GM23338 (cell line): ENCODE results near the gene ARL10. TPM values are rescaled to one million over a fixed set of nuclear protein-coding genes. Genes with fewer than 3 reads are reported as not detected.

Experiments
- ATAC-seq: fragments of 200-7000 bp; cut with Tn5 transposase; 3 replicates; pipeline ENCODE4 v1.9.1; 2020
- DNase-seq: peaks from one replicate; pipeline ENCODE4 v3.0.0-alpha.2; 2015; ENCODE audit warnings: low spot score
- H2AFZ ChIP-seq: fragments of 200-600 bp; sonication (generic); 2 replicates; pipeline ENCODE4 v1.8.0; 2016; ENCODE audit warnings: antibody characterized with exemption, mild to moderate bottlenecking, moderate library complexity
- H3F3A ChIP-seq: fragments of 200-600 bp; sonication (generic); replicated peaks from 2 replicates; pipeline ENCODE4 v1.8.0; 2017; ENCODE audit warnings: antibody characterized with exemption, mixed run types, low read depth
- H3K27ac ChIP-seq: fragments of 200-600 bp; sonication (generic); 2 replicates; pipeline ENCODE4 v1.6.1; 2016; ENCODE audit warnings: low read depth
- H3K27me3 ChIP-seq: fragments of 200-600 bp; sonication (generic); 2 replicates; pipeline ENCODE4 v1.8.0; 2016; ENCODE audit warnings: mild to moderate bottlenecking, mixed run types, moderate library complexity; ENCODE audit not compliant: insufficient read depth
- H3K36me3 ChIP-seq: fragments of 200-600 bp; sonication (generic); 2 replicates; pipeline ENCODE4 v1.8.0; 2016; ENCODE audit warnings: mild to moderate bottlenecking; ENCODE audit not compliant: insufficient read depth
- H3K4me1 ChIP-seq: fragments of 200-600 bp; sonication (generic); 2 replicates; pipeline ENCODE4 v1.8.0; 2016; ENCODE audit warnings: mild to moderate bottlenecking, moderate library complexity; ENCODE audit not compliant: insufficient read depth
- H3K4me2 ChIP-seq: fragments of 200-600 bp; sonication (generic); 2 replicates; pipeline ENCODE4 v1.7.1; 2017; ENCODE audit warnings: mixed run types
- H3K4me3 ChIP-seq: fragments of 200-600 bp; sonication (generic); 2 replicates; pipeline ENCODE4 v1.6.1; 2016; ENCODE audit warnings: mixed run types
- H3K79me2 ChIP-seq: fragments of 200-600 bp; sonication (generic); replicated peaks from 2 replicates; pipeline ENCODE4 v1.8.0; 2017; ENCODE audit warnings: mild to moderate bottlenecking; ENCODE audit not compliant: insufficient read depth
- H3K9me2 ChIP-seq: fragments of 200-600 bp; sonication (generic); 2 replicates; pipeline ENCODE4 v1.8.0; 2017; ENCODE audit not compliant: insufficient read depth
- H4K20me1 ChIP-seq: fragments of 200-600 bp; sonication (generic); replicated peaks from 2 replicates; pipeline ENCODE4 v1.8.0; 2017; ENCODE audit warnings: mild to moderate bottlenecking; ENCODE audit not compliant: insufficient read depth
- H3K27ac Mint-ChIP-seq: 2 replicates; pipeline ENCODE4 v1.8.0; 2020; ENCODE audit warnings: inconsistent platforms, mild to moderate bottlenecking, moderate library complexity, mixed read lengths
- H3K27me3 Mint-ChIP-seq: 3 replicates; pipeline ENCODE4 v1.8.0; 2022; ENCODE audit warnings: low read depth, mild to moderate bottlenecking, moderate library complexity, mixed read lengths, inconsistent platforms; ENCODE audit not compliant: insufficient read depth, poor library complexity
- H3K36me3 Mint-ChIP-seq: 3 replicates; pipeline ENCODE4 v1.8.0; 2021; ENCODE audit warnings: low read depth, mild to moderate bottlenecking, inconsistent platforms, moderate library complexity, mixed read lengths
- H3K4me1 Mint-ChIP-seq: 3 replicates; pipeline ENCODE4 v1.8.0; 2020; ENCODE audit warnings: mild to moderate bottlenecking, inconsistent platforms, mixed read lengths
- H3K4me3 Mint-ChIP-seq: 3 replicates; pipeline ENCODE4 v1.8.0; 2021; ENCODE audit warnings: moderate library complexity, mild to moderate bottlenecking, inconsistent platforms, mixed read lengths
- H3K9me3 Mint-ChIP-seq: 3 replicates; pipeline ENCODE4 v1.8.0; 2020; ENCODE audit warnings: moderate library complexity, mild to moderate bottlenecking, inconsistent platforms, mixed read lengths
- CREB1 ChIP-seq: fragments of 250-450 bp; sonication (Bioruptor Pico); IDR thresholded peaks from 2 replicates; pipeline ENCODE4 v1.5.0; 2020; ENCODE audit warnings: low read depth, mild to moderate bottlenecking, moderate library complexity
- EZH2 ChIP-seq: fragments of 200-600 bp; sonication (generic); IDR thresholded peaks from one replicate; pipeline ENCODE4 v1.8.0; 2017; ENCODE audit warnings: antibody characterized with exemption, mild to moderate bottlenecking, low read depth; ENCODE audit not compliant: unreplicated experiment
- EZH2phosphoT487 ChIP-seq: fragments of 200-600 bp; sonication (generic); IDR thresholded peaks from one replicate; pipeline ENCODE4 v1.8.1; 2018; ENCODE audit warnings: antibody characterized with exemption; ENCODE audit not compliant: unreplicated experiment
- JUNB ChIP-seq: IDR thresholded peaks from one replicate; pipeline ENCODE4 v1.6.1; 2016; ENCODE audit warnings: antibody characterized with exemption; ENCODE audit not compliant: unreplicated experiment
- NANOG ChIP-seq: IDR thresholded peaks from 2 replicates; pipeline ENCODE4 v1.6.1; 2016; ENCODE audit warnings: antibody characterized with exemption, borderline replicate concordance
- POLR2AphosphoS5 ChIP-seq: IDR thresholded peaks from 2 replicates; pipeline ENCODE4 v1.6.1; 2016; ENCODE audit warnings: antibody characterized with exemption, low read depth
- REST ChIP-seq: IDR thresholded peaks from one replicate; pipeline ENCODE4 v1.6.1; 2018; ENCODE audit warnings: antibody characterized with exemption; ENCODE audit not compliant: unreplicated experiment
- STAT1 ChIP-seq: IDR thresholded peaks from one replicate; pipeline ENCODE4 v1.6.1; 2016; ENCODE audit warnings: antibody characterized with exemption; ENCODE audit not compliant: unreplicated experiment
- ZNF114 ChIP-seq: fragments of 250-450 bp; sonication (Bioruptor Pico); IDR thresholded peaks from 2 replicates; pipeline ENCODE4 v1.5.0; 2020; ENCODE audit warnings: mild to moderate bottlenecking, moderate library complexity
- ZNF331 ChIP-seq: fragments of 250-450 bp; sonication (Bioruptor Pico); IDR thresholded peaks from 2 replicates; pipeline ENCODE4 v1.5.0; 2020; ENCODE audit warnings: low read depth, mild to moderate bottlenecking, moderate library complexity
- polyA plus RNA-seq: library from polyadenylated mRNA; unstranded; fragments of >200 nt; fragmentation: Nextera tagmentation; extraction: Ambion mirVana; gene quantifications from 2 replicates; pipeline ENCODE4 v1.2.1, GENCODE V29; 2016
- total RNA-seq: library from RNA; depleted of rRNA; stranded (reverse); fragments of >200 nt; shearing (Covaris generic); gene quantifications from 2 replicates; pipeline ENCODE4 v1.2.3, GENCODE V29; 2014
- TF ChIP-seq, protein P1 (sequence below): fragments of 250-450 bp; sonication (Bioruptor Pico); IDR thresholded peaks from 2 replicates; pipeline ENCODE4 v1.5.0; 2020; ENCODE audit warnings: mild to moderate bottlenecking, moderate library complexity
- TF ChIP-seq, protein P2 (sequence below), 2 experiments: fragments of 200-600 bp in 1 of 2; sonication (generic) in 1 of 2; conservative IDR thresholded peaks; 2 replicates each; pipeline versions ENCODE4 v1.5.1 to v1.6.1; 2016 to 2017; ENCODE audit warnings: antibody characterized with exemption in 2 of 2, low read depth in 2 of 2, mild to moderate bottlenecking in 2 of 2, moderate library complexity in 1 of 2
- TF ChIP-seq, protein P3 (sequence below): IDR thresholded peaks from 2 replicates; pipeline ENCODE4 v1.6.1; 2016; ENCODE audit warnings: antibody characterized with exemption

The ARL10 gene
- total and polyA plus RNA-seq, 2 experiments from 2014 or later = 2.5 to 7.9 TPM

DNA sequence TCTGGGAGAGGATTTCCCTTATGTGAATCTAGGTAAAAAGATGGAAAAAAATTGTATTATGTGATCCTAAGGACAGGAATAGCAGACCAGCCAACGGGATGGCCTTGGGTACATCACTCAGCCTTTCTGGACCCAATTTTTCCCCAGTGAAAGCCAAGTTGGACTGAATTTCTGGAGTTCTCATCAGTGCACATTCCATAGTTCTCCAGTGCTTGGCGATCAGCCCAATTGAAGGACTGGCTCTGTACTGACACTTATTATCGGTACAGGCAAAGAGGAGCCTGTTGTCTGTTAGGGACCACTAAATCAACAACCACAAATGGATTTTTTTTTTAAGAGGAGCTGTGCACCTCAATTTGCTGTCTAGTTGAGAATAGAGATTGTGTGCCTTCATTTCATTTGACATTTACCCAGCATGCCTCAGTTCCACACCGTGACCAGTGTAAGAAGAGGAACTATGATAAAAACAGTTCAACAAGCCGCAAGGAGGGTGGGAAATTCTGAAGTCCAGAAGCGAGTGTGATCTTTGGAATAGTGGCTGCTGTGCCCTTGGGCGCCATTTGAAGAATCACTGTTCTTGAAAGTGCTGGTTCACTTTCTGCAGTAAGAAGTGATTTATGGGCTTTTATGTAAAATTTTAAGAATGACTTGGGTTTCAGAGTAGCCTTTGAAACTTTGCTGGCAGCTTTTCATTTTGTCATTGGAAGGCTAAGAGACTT is 8.0 kb downstream of the ARL10 start:
- no peaks in the 10 kb centered on the region for H3K36me3 Mint-ChIP-seq
- H3K4me1 ChIP-seq = no peaks in the 10 kb centered on the region
- H3K4me3 ChIP-seq = no peak overlapping the region
- H3K4me3 Mint-ChIP-seq = no peak overlapping the region
- no peaks in the 10 kb centered on the region for H3K79me2 ChIP-seq
- peaks cover 2% of the 10 kb centered on the region for H3K27me3 Mint-ChIP-seq
- H3K36me3 ChIP-seq = no peaks in the 10 kb centered on the region
- 0 out of 2 replicates have a peak, but pooled peaks cover 6% of the 10 kb centered on the region for H4K20me1 ChIP-seq
- no peaks in the 10 kb centered on the region for H3F3A ChIP-seq
- no peak for TF ChIP-seq POLR2AphosphoS5
- no peak for TF ChIP-seq STAT1
- TF ChIP-seq, protein P1, sequence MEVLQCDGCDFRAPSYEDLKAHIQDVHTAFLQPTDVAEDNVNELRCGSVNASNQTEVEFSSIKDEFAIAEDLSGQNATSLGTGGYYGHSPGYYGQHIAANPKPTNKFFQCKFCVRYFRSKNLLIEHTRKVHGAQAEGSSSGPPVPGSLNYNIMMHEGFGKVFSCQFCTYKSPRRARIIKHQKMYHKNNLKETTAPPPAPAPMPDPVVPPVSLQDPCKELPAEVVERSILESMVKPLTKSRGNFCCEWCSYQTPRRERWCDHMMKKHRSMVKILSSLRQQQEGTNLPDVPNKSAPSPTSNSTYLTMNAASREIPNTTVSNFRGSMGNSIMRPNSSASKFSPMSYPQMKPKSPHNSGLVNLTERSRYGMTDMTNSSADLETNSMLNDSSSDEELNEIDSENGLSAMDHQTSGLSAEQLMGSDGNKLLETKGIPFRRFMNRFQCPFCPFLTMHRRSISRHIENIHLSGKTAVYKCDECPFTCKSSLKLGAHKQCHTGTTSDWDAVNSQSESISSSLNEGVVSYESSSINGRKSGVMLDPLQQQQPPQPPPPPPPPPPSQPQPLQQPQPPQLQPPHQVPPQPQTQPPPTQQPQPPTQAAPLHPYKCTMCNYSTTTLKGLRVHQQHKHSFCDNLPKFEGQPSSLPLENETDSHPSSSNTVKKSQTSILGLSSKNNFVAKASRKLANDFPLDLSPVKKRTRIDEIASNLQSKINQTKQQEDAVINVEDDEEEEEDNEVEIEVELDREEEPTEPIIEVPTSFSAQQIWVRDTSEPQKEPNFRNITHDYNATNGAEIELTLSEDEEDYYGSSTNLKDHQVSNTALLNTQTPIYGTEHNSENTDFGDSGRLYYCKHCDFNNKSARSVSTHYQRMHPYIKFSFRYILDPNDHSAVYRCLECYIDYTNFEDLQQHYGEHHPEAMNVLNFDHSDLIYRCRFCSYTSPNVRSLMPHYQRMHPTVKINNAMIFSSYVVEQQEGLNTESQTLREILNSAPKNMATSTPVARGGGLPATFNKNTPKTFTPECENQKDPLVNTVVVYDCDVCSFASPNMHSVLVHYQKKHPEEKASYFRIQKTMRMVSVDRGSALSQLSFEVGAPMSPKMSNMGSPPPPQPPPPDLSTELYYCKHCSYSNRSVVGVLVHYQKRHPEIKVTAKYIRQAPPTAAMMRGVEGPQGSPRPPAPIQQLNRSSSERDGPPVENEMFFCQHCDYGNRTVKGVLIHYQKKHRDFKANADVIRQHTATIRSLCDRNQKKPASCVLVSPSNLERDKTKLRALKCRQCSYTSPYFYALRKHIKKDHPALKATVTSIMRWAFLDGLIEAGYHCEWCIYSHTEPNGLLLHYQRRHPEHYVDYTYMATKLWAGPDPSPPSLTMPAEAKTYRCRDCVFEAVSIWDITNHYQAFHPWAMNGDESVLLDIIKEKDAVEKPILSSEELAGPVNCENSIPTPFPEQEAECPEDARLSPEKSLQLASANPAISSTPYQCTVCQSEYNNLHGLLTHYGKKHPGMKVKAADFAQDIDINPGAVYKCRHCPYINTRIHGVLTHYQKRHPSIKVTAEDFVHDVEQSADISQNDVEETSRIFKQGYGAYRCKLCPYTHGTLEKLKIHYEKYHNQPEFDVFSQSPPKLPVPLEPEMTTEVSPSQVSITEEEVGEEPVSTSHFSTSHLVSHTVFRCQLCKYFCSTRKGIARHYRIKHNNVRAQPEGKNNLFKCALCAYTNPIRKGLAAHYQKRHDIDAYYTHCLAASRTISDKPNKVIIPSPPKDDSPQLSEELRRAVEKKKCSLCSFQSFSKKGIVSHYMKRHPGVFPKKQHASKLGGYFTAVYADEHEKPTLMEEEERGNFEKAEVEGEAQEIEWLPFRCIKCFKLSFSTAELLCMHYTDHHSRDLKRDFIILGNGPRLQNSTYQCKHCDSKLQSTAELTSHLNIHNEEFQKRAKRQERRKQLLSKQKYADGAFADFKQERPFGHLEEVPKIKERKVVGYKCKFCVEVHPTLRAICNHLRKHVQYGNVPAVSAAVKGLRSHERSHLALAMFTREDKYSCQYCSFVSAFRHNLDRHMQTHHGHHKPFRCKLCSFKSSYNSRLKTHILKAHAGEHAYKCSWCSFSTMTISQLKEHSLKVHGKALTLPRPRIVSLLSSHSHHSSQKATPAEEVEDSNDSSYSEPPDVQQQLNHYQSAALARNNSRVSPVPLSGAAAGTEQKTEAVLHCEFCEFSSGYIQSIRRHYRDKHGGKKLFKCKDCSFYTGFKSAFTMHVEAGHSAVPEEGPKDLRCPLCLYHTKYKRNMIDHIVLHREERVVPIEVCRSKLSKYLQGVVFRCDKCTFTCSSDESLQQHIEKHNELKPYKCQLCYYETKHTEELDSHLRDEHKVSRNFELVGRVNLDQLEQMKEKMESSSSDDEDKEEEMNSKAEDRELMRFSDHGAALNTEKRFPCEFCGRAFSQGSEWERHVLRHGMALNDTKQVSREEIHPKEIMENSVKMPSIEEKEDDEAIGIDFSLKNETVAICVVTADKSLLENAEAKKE = no peak
- no peak for TF ChIP-seq JUNB
- no peak for TF ChIP-seq EZH2
- TF ChIP-seq NANOG = no peak
- TF ChIP-seq ZNF114 (CRISPR knock-in tag) = no peak
- no peak for TF ChIP-seq REST
- TF ChIP-seq, protein P2, sequence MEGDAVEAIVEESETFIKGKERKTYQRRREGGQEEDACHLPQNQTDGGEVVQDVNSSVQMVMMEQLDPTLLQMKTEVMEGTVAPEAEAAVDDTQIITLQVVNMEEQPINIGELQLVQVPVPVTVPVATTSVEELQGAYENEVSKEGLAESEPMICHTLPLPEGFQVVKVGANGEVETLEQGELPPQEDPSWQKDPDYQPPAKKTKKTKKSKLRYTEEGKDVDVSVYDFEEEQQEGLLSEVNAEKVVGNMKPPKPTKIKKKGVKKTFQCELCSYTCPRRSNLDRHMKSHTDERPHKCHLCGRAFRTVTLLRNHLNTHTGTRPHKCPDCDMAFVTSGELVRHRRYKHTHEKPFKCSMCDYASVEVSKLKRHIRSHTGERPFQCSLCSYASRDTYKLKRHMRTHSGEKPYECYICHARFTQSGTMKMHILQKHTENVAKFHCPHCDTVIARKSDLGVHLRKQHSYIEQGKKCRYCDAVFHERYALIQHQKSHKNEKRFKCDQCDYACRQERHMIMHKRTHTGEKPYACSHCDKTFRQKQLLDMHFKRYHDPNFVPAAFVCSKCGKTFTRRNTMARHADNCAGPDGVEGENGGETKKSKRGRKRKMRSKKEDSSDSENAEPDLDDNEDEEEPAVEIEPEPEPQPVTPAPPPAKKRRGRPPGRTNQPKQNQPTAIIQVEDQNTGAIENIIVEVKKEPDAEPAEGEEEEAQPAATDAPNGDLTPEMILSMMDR (conservative IDR thresholded peaks at IDR 0.05; ENCODE audit: low read depth in 2 of 2) = no peak
- TF ChIP-seq ZNF331 = no peak
- no peak for TF ChIP-seq CREB1 (CRISPR knock-in tag)
- TF ChIP-seq, protein P3, sequence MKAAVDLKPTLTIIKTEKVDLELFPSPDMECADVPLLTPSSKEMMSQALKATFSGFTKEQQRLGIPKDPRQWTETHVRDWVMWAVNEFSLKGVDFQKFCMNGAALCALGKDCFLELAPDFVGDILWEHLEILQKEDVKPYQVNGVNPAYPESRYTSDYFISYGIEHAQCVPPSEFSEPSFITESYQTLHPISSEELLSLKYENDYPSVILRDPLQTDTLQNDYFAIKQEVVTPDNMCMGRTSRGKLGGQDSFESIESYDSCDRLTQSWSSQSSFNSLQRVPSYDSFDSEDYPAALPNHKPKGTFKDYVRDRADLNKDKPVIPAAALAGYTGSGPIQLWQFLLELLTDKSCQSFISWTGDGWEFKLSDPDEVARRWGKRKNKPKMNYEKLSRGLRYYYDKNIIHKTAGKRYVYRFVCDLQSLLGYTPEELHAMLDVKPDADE = no peak
- no peak for TF ChIP-seq EZH2phosphoT487
- no peak overlapping the region for H3K27ac Mint-ChIP-seq
- no peak overlapping the region for H2AFZ ChIP-seq
- no peaks in the 10 kb centered on the region for H3K27me3 ChIP-seq
- no peak overlapping the region for H3K27ac ChIP-seq
- DNase-seq = no peak
- no peaks in the 10 kb centered on the region for H3K9me2 ChIP-seq
- no peak overlapping the region for H3K4me2 ChIP-seq
- ATAC-seq = no peak
- no peaks in the 10 kb centered on the region for H3K4me1 Mint-ChIP-seq
- H3K9me3 Mint-ChIP-seq = no peaks in the 10 kb centered on the region
